GM19397 (cell line): ENCODE results near the gene ADPRHL1.
A peak's percentile ranks its signal among the peaks of the same experiment; 100 is the strongest.

Source experiments
- ATAC-seq: cut with Tn5 transposase; IDR thresholded peaks from one replicate; pipeline ENCODE4 v1.9.1; 2021; ENCODE audit warnings: mild to moderate bottlenecking, moderate library complexity; ENCODE audit not compliant: unreplicated experiment

ADPRHL1 gene

GRCh38 chr13:113452942-113453901, at the start of gene ADPRHL1:
Gene ADPRHL1, minus strand, starts transcription at chr13:113453488. Its CDS starts 51 bp downstream, at chr13:113453437.
- no peak for ATAC-seq

GRCh38 chr13:113502686-113503085, 49.4 kb upstream of the ADPRHL1 start:
- ATAC-seq = no peak

GRCh38 chr13:113500530-113501265, 47.4 kb upstream of the ADPRHL1 start:
- no peak for ATAC-seq

GRCh38 chr13:113499936-113500335, 46.6 kb upstream of the ADPRHL1 start:
- ATAC-seq = no peak

GRCh38 chr13:113498905-113499304, 45.6 kb upstream of the ADPRHL1 start:
- ATAC-seq = no peak

- ATAC-seq = no peak
These were observed 43.9 kb upstream of the ADPRHL1 start for GRCh38 chr13:113497217-113497616.

- ATAC-seq = no peak
These were observed 42.4 kb upstream of the ADPRHL1 start for GRCh38 chr13:113495494-113496210.

- ATAC-seq = no peak
These were observed 40.1 kb upstream of the ADPRHL1 start for GRCh38 chr13:113493315-113493951.

- ATAC-seq = no peak
These were observed 38.7 kb upstream of the ADPRHL1 start for GRCh38 chr13:113491982-113492381.

- ATAC-seq = no peak
These were observed 38.2 kb upstream of the ADPRHL1 start for GRCh38 chr13:113491418-113491883.

- peak; percentile 85 for ATAC-seq
These were observed 37.5 kb upstream of the ADPRHL1 start, which contains the start of gene DCUN1D2 for GRCh38 chr13:113490496-113491417. Gene DCUN1D2, minus strand, starts transcription at chr13:113490711. Its CDS starts 42 bp downstream, at chr13:113490669.

- peak; percentile 18 for ATAC-seq
These were observed 36.5 kb upstream of the ADPRHL1 start for GRCh38 chr13:113489549-113490495.

GRCh38 chr13:113489171-113489548, 35.9 kb upstream of the ADPRHL1 start:
- ATAC-seq = no peak

GRCh38 chr13:113488283-113488682, 35.0 kb upstream of the ADPRHL1 start:
- no peak for ATAC-seq

- ATAC-seq = no peak
These were observed 33.4 kb upstream of the ADPRHL1 start for GRCh38 chr13:113486698-113487097.

GRCh38 chr13:113485545-113485944, 32.3 kb upstream of the ADPRHL1 start:
- no peak for ATAC-seq

- ATAC-seq = no peak
These were observed 30.4 kb upstream of the ADPRHL1 start for GRCh38 chr13:113483504-113484293.
